HG02885 (cell line): ENCODE results near the gene PAX7.
"Not testable (repeated sequence)": the region's sequence is repeated elsewhere in the genome, so short reads cannot be mapped to it uniquely, and the experiment has no call there.

Experiments
- ATAC-seq: cut with Tn5 transposase; IDR thresholded peaks from one replicate; pipeline ENCODE4 v1.9.1; 2021; ENCODE audit warnings: mild to moderate bottlenecking; ENCODE audit not compliant: unreplicated experiment, poor library complexity

PAX7 gene

GRCh38 chr1:18630511-18631495 is at the start of gene PAX7:
TSS of gene PAX7 (plus strand) at chr1:18630846. CDS start at chr1:18631604, 758 bp downstream.
- no peak for ATAC-seq

- ATAC-seq = no peak
Measured at GRCh38 chr1:18581420-18581880, 49.2 kb upstream of the PAX7 start.

GRCh38 chr1:18582890-18583289 is 47.8 kb upstream of the PAX7 start:
- ATAC-seq = no peak

- no peak for ATAC-seq
Measured at GRCh38 chr1:18583326-18583941, 47.2 kb upstream of the PAX7 start.

- not testable (repeated sequence) for ATAC-seq
Measured at GRCh38 chr1:18586016-18586415, 44.6 kb upstream of the PAX7 start.

- no peak for ATAC-seq
Measured at GRCh38 chr1:18588093-18588492, 42.6 kb upstream of the PAX7 start.

GRCh38 chr1:18592368-18592767 is 38.3 kb upstream of the PAX7 start:
- ATAC-seq = no peak

- no peak for ATAC-seq
Measured at GRCh38 chr1:18597160-18598042, 33.2 kb upstream of the PAX7 start.

- ATAC-seq = no peak
Measured at GRCh38 chr1:18599086-18599485, 31.6 kb upstream of the PAX7 start.

GRCh38 chr1:18599704-18600103 is 30.9 kb upstream of the PAX7 start:
- no peak for ATAC-seq

- no peak for ATAC-seq
Measured at GRCh38 chr1:18602533-18603211, 28.0 kb upstream of the PAX7 start.

GRCh38 chr1:18603212-18603852 is 27.3 kb upstream of the PAX7 start:
- no peak for ATAC-seq

- ATAC-seq = no peak
Measured at GRCh38 chr1:18606443-18607288, 24.0 kb upstream of the PAX7 start.

- no peak for ATAC-seq
Measured at GRCh38 chr1:18607289-18607760, 23.3 kb upstream of the PAX7 start.

GRCh38 chr1:18608534-18608933 is 22.1 kb upstream of the PAX7 start:
- ATAC-seq = no peak

GRCh38 chr1:18611311-18611710 is 19.3 kb upstream of the PAX7 start:
- ATAC-seq = no peak

GRCh38 chr1:18612073-18612472 is 18.6 kb upstream of the PAX7 start:
- no peak for ATAC-seq

- ATAC-seq = no peak
Measured at GRCh38 chr1:18614069-18614735, 16.4 kb upstream of the PAX7 start.
